DMS114 treated with DMSO at 0.1 percent for 48 hours (cell line): ENCODE data around the gene PRKCD.

ENCODE experiments used
- DNase-seq: peaks from one replicate; lab custom pipeline; 2025; ENCODE audit not compliant: unreplicated experiment; lab: John Stamatoyannopoulos, UW

The PRKCD gene

GRCh38 chr3:53213276-53213675, 52.3 kb downstream of the PRKCD start:
- DNase-seq = no peak

- DNase-seq = no peak
Observed at GRCh38 chr3:53215816-53216215, 54.8 kb downstream of the PRKCD start.

- DNase-seq = no peak
Observed at GRCh38 chr3:53216723-53217122, 55.7 kb downstream of the PRKCD start.

GRCh38 chr3:53217175-53217574, 56.2 kb downstream of the PRKCD start:
- DNase-seq = no peak

GRCh38 chr3:53218131-53218530, 57.1 kb downstream of the PRKCD start:
- DNase-seq = no peak

- DNase-seq = peak; percentile 39
Observed at GRCh38 chr3:53219895-53220483, 59.0 kb downstream of the PRKCD start.

- no peak for DNase-seq
Observed at GRCh38 chr3:53221345-53221744, 60.3 kb downstream of the PRKCD start.

GRCh38 chr3:53221827-53222182, 60.8 kb downstream of the PRKCD start:
- DNase-seq = no peak

- no peak for DNase-seq
Observed at GRCh38 chr3:53222183-53222901, 61.3 kb downstream of the PRKCD start.

GRCh38 chr3:53223025-53223424, 62.0 kb downstream of the PRKCD start:
- no peak for DNase-seq

GRCh38 chr3:53223541-53223966, 62.5 kb downstream of the PRKCD start:
- no peak for DNase-seq

- DNase-seq = no peak
Observed at GRCh38 chr3:53224026-53224425, 63.0 kb downstream of the PRKCD start.

- DNase-seq = no peak
Observed at GRCh38 chr3:53224536-53224935, 63.5 kb downstream of the PRKCD start.

GRCh38 chr3:53225181-53225580, 64.2 kb downstream of the PRKCD start:
- DNase-seq = no peak

GRCh38 chr3:53225651-53226050, 64.6 kb downstream of the PRKCD start:
- no peak for DNase-seq

- DNase-seq = no peak
Observed at GRCh38 chr3:53226142-53226840, 65.3 kb downstream of the PRKCD start.

- DNase-seq = no peak
Observed at GRCh38 chr3:53226841-53227407, 65.9 kb downstream of the PRKCD start.

GRCh38 chr3:53227993-53228885, 67.2 kb downstream of the PRKCD start:
- DNase-seq = no peak

- no peak for DNase-seq
Observed at GRCh38 chr3:53229171-53229570, 68.2 kb downstream of the PRKCD start.

GRCh38 chr3:53229606-53230005, 68.6 kb downstream of the PRKCD start:
- DNase-seq = no peak

GRCh38 chr3:53230041-53230621, 69.1 kb downstream of the PRKCD start:
- no peak for DNase-seq
